GM18873 (cell line): ENCODE data around the gene BRINP3.

Experiments
- ATAC-seq: cut with Tn5 transposase; IDR thresholded peaks from one replicate; pipeline ENCODE4 v1.9.1; 2021; ENCODE audit warnings: mild to moderate bottlenecking, moderate library complexity, moderate number of reproducible peaks; ENCODE audit not compliant: unreplicated experiment, low FRiP score

Gene BRINP3

DNA sequence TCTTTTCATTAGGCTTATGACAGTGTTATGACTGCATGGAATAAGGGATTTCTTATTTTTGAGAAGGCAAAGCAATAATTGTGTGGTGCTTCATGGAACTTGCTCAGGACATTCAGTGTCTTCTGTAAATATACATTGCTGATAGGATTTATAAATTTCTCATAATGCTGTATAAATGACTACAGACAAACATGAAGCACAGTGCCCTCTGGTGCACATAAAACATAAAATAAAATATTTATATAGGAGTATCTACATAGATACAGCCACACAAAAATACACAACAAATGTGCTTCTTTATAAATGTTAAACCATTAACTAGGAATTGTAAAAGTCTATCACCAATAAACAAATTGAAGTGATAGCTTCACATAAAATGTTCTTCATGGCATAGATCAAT lies 24.1 kb downstream of the BRINP3 start:
- no peak for ATAC-seq

DNA sequence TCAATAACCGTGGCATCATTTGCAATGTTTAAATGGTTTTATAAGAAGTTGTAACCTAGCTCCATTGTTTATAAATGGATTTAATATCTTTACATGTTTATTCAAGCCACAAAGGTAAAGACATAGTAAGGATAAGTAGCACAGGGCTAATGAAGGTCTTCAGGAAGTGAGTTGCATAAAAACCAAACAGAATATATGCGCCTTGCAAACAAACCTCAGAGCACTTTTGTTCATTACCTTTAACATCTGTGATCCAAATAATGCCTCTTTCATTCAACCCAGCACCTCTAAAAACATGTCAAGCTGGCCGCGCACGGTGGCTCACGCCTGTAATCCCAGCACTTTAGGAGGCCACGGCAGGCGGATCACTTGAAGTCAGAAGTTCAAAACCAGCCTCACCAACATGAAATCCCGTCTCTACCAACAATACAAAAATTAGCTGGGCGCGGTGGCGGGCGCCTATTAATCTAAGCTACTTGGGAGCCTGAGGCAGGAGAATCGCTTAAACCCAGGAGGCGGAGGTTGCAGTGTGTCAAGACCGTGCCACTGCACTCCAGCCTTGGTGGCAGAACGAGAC lies 25.3 kb downstream of the BRINP3 start:
- no peak for ATAC-seq

DNA sequence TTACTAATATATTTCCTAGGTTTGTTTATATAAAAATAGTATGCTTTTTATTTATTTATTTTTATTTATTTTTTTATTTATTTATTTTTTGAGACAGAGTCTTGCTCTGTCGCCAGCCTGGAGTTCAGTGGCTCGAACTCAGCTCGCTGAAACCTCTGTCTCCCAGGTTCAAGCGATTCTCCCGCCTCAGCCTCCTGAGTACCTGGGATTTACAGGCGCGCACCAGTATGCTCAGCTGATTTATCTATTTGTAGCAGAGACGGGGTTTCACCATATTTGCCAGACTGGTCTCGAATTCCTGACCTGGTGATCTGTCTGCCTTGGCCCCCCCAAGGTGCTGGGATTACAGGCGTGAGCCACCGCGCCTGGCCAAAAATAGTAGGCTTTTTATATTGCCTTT lies 33.2 kb downstream of the BRINP3 start:
- no peak for ATAC-seq

- no peak for ATAC-seq
Observed at GRCh38 chr1:190439447-190439846, 38.2 kb downstream of the BRINP3 start.

- no peak for ATAC-seq
Observed at GRCh38 chr1:190436615-190437014, 41.0 kb downstream of the BRINP3 start.

DNA sequence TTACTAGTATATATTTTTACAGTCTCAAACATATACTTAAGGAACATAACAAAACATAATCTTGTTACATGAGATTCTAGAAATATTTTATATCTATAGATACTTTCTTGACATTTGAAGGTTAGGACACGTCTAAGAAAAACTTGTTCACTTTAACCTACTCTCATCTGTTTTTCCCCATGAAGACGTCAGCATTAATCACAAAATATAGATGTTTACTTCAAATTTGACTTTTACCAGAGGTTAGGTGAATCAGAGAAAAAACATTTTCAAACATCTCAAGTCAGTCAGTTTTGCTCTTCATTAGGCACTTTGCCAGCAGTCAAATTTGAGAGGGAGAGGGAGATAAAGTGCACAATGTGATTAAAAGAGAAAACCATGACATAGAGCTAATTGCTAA lies 47.7 kb downstream of the BRINP3 start:
- no peak for ATAC-seq

- ATAC-seq, result no peak
Observed at GRCh38 chr1:190429141-190429540, 48.5 kb downstream of the BRINP3 start.

- ATAC-seq, result no peak
Observed at GRCh38 chr1:190416239-190416638, 61.4 kb downstream of the BRINP3 start.

DNA sequence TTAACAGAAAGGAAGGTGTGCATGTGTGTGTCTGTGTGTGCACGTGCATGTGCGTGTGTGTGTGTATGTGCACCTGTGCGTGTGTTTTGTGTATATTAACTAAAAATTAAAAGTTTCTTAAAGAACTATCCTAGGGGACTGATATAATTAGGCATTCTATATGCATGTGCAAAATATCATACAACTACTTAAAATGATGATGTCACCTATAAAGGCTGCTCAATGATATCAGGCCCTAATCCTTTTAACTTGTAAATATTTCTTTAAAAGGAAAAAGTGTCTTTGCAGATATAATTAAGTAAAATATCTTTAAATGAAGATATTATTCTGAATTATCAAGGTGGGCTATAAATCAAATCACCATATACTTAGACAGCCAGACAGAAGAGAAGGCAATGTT lies 64.5 kb downstream of the BRINP3 start:
- no peak for ATAC-seq

DNA sequence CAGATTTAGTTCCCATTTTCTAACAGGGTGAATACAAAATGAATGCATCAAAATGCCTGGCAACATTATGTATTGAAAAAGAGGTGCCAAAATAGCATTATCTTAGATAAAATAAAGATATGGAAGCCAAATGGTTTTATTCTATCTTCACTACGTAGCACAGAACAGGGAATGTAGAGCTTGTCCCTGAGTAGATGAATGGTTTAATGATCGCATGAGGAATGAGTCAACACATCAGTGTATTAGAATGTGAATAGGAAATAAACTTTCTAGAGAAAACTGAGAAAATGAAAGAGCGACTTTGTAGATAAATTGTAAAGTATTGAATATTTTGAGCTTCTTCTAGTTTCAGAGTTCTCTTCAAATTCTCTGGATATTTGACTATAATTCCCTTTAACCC lies 74.3 kb downstream of the BRINP3 start:
- ATAC-seq, result no peak

GRCh38 chr1:190399233-190399632 lies 78.4 kb downstream of the BRINP3 start:
- ATAC-seq, result no peak

- no peak for ATAC-seq
Observed at GRCh38 chr1:190391582-190391981, 86.1 kb downstream of the BRINP3 start.

GRCh38 chr1:190377991-190378390 lies 99.7 kb downstream of the BRINP3 start:
- ATAC-seq, result no peak

GRCh38 chr1:190377294-190377693 lies 100.4 kb downstream of the BRINP3 start:
- ATAC-seq, result no peak

- ATAC-seq, result no peak
Observed at GRCh38 chr1:190376044-190376443, 101.6 kb downstream of the BRINP3 start.

DNA sequence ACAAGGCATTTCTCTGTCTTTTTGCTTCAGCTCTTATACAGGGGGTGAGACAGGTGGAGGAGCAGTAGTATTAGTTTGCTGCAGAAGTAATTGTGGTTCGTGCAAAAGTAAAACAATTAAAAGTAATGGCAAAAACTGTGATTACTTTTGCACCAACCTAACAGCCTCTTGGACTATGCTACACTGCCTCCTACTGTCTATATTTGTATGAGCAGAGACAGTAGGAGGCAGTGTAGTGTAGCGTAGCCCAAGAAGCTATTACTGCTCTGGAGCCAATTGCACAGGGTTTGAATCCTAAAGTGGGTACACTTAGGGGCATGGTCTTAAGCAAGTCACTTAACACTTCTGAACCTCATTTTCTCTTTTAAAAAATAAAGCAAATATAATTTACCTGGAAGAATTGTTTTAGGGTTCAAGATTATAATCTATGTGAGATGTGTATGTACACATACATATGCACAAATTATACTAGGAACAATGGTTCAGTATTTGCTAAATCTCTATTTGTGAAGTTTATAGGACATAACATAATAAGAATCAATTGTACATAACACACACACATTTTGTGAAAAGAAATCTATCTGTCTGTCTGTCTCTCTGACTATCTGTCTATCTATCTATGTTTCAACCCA lies 103.8 kb downstream of the BRINP3 start:
- ATAC-seq, result no peak

GRCh38 chr1:190367200-190367599 lies 110.5 kb downstream of the BRINP3 start:
- ATAC-seq, result no peak

DNA sequence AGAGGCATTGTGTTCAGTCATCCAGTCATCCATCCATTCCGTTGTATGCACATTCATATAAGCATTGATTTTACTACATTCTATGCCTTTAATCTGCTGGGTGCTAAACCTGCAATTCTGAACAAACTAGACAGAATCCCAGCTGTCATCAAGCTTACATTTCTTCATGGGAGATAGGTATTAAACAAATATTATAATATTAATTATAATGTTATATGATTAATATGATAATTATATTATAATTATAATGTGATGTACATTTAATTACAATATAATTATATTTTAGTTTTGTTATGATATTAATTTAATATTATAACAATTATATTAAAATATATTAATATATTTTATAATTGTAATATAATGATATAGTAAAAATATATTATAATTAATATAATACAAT lies 112.4 kb downstream of the BRINP3 start:
- no peak for ATAC-seq

- no peak for ATAC-seq
Observed at GRCh38 chr1:190353538-190354101, 124.0 kb downstream of the BRINP3 start.

GRCh38 chr1:190344454-190344853 lies 133.2 kb downstream of the BRINP3 start:
- ATAC-seq, result no peak

DNA sequence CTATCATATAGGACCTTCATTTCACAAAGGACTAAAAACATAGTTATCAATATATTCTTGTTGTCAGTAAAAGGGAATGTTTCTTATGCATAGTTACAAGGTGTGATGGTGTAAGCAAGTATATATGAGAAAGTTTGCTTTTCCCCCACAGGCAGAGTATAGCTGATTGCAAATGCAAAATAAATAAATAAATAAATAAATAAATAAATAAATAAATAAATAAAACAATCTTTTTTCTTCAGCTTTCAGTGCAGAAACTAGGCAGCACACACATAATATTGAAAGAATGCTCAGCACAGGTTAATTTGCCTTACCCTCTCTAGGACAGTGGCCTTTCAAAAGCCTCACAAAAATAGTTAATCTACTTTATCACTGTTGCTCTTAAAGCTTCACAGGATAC lies 138.8 kb downstream of the BRINP3 start:
- no peak for ATAC-seq

- no peak for ATAC-seq
Observed at GRCh38 chr1:190328871-190329270, 148.8 kb downstream of the BRINP3 start.
